Neural progenitor cell (in vitro differentiated cells): ENCODE results near the gene COL4A4.

Source experiments
- CTCF ChIP-seq: fragments of 200-600 bp; sonication (generic); IDR thresholded peaks from 2 replicates; pipeline ENCODE4 v1.5.1; 2017; ENCODE audit warnings: antibody characterized with exemption, mild to moderate bottlenecking
- EZH2 ChIP-seq: fragments of 200-600 bp; sonication (generic); IDR thresholded peaks from 2 replicates; pipeline ENCODE4 v1.6.1; 2017; ENCODE audit warnings: antibody characterized with exemption, mild to moderate bottlenecking, moderate library complexity

- TF ChIP-seq EZH2, result no peak
- TF ChIP-seq CTCF, result no peak
Observed at GRCh38 chr2:226971770-226972169, 192.2 kb downstream of the COL4A4 start.
